HCEC 1CT (cell line): ENCODE results near the gene IL36G.
"Not testable (repeated sequence)": the region's sequence is repeated elsewhere in the genome, so short reads cannot be mapped to it uniquely, and the experiment has no call there.

ENCODE experiments used
- DNase-seq: peaks from one replicate; pipeline ENCODE4 v3.0.0-alpha.2; 2017

Gene IL36G

DNA sequence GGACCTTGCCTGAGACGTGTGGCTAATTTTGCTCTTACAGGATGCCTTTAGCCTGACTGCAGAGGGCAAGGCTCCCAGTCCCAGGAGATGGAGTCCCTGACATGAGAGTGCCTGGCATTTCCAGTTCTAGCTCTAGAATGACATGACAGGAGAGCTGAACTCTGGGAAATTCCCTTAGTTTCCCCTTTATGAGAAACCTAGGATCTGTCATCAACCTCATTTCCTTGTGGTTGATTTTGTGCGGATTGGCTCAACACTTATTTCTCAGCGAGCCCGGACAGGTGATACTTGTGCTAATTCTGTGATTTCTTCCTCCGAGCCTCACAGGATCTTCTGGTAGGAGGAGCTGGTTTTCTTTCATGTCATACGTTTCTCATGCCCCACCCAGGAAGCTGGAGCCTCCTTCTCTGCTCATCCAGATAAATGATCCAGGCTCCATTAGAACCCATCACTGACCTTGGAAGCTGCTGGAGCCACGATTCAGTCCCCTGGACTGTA lies at the start of gene IL36G:
Gene IL36G (plus strand): TSS at position 448 of the 498 bp plus-strand sequence. CDS start 633 bp downstream, outside the sequence.
- no peak for DNase-seq

DNA sequence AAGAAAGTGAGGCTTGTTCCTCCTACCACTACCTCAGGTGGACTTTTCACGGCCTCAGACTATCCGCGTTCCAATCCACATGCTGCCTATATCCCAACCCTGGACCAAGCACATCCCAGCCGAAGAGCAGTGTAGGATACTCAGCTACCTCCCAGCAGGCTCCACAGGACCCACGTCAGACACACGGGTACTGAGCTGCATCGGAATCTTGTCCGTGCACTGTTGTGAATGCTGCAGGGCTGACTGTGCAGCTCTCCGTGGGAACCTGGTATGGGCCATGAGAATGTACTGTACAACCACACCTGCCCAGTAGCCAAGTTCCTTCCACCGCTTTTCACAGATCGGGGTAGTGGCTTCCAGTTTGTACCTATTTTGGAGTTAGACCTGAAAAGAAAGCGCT lies 44.5 kb upstream of the IL36G start:
- no peak for DNase-seq

DNA sequence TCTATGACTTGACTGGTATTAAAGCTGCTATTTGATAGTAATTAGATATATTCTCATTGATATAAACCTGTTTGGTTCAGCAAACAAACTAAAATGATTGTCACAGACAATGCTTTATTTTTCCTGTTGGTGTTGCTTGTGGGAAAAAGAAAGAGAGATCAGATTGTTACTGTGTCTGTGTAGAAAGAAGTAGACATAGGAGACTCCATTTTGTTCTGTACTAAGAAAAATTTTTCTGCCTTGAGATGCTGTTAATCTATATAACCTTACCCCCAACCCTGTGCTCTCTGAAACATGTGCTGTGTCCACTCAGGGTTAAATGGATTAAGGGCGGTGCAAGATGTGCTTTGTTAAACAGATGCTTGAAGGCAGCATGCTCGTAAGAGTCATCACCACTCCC lies 43.7 kb upstream of the IL36G start:
- DNase-seq, result not testable (repeated sequence)

DNA sequence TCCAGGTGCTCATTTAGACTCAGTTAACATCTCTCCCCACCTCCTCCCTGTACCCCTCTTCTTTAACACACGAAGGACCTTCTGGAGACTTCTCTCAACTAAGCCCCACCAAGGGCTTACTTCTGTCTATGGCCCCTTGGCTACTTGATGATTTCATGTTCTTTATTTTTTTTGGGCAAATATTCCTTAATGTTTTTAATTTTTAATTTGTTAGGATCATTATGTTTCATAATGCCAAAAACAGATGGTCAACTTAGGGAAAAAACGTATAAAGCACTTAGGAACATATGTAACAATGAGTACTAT lies 40.9 kb upstream of the IL36G start:
- DNase-seq, result peak; percentile 24

DNA sequence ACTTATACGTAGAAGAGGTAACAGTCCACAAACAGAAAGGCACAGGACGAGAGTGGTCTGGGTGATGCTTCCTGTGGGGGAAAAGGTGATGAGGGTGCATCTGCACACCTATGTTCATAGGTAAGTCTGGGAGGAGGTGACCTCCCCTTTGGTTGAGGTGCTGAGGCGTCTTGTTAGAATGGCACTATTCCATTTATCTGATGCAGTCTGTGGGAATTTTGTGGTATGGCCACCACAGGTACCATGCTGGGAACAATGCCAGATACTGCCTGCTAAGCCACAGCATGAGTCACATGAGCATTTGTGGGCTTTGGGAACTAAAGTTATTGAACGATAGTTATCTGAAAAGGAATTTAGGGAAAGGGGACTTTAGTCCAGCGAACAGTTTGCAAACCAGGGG lies 38.9 kb upstream of the IL36G start:
- DNase-seq, result no peak

DNA sequence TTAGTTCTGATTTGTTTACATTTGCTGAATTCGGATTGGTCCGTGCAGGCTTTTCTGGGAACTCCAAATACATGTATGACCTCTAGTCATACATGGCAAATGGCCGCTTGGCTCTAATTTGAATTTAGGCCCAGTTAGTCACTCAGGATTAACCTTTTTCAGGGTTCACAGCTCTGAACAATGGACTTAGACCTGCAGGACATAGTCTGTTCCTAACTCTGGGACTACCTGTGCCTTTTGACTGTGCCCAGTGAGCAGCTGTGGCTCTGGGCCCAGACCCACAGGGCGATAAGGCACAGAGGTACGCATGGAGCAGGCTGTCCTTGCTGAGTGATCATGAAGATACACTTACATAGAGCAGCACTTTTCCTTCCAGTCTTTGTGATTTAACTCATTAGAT lies 38.4 kb upstream of the IL36G start:
- no peak for DNase-seq

DNA sequence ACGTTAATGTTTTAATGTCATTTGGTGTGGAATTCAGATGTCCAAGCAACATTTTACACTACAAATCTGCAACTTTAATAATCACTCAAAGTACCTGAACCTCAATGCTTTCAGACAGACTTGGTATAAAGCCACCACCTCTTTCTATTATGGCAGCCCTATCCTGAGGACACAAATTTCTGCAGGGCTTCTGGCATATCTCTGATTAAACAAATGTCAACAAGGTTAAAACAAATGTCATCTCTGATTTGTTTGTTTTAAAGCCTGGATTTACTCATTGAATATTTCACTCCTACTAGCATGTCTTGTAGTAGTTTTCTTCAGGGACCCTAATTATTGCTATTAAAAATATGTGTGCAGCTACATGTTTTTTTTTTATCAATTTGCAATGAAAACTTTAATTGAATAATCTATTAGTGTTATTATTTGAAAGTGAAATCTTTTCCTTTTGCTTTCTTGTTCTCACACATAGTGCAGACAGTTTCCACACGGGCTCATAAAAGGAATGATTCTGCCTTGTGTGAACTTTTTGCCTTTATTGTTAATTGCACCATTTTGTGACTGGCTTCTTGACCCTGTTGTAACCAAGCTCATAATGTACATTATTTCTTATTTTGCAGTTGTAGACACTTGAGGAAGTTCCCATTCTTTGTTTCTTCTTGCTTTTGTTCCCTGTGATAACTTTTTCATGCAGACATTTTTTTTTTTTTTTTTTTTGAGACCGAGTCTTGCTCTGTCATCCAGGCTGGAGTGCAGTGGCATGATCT lies 36.8 kb upstream of the IL36G start:
- DNase-seq, result no peak

DNA sequence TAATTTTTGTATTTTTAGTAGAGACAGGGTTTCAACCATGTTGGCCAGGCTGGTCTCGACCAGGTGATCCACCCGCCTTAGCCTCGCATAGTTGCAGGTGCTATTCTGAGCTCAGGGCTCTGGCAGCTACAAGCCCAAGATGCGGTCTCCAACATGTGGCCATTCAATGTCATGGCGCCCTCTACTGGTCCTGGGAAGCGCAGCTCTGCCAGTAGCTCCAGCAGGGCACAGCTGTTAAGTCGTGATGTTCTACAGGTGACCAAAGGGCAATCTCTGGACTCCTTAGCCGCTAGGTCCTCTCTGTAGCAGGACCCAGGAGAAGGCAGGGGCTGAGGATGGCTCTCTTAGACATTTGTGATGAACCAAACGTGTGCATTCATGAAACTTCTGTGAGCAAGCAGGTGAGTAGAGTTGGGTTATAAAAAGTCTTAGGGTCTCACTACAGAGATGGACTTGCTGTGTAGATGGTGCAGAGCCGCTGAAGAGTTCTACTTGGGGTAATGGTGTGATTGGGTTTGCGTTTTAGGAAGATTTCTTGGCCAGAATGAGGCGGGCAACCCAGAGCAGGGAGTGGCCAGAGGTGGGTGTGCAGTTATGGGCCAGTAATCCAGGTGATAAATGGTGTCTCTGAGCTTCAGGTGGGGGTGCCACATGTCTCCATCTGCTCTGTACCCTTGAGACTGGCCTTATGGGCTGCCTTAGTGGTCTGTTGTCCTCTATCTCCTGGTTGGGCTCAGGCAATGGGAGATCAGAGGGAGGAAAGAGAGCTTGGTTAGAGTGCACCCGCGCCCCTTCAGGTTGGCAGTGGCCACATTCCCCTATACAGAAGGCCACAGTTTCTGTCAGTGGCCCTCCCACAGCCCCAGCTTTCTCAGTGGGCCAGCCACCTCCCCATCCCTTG lies 35.8 kb upstream of the IL36G start:
- DNase-seq, result peak; percentile 67

DNA sequence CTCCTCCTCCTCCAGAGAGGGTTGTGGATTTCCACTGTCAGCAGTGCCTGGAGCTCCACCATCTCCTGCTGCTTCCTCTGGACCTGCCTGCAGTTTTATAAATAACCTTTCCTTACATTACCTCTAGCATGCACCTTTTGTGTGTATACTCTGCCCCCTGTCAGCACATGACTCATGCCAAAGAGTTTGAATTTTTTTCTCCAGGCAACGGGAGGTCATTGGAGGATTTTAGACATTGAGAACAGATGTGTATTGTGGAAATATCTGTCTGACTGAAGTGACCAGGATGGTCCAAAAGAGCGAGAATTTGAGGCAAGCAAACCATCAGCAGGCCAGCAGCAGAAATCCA lies 35.2 kb upstream of the IL36G start:
- no peak for DNase-seq

DNA sequence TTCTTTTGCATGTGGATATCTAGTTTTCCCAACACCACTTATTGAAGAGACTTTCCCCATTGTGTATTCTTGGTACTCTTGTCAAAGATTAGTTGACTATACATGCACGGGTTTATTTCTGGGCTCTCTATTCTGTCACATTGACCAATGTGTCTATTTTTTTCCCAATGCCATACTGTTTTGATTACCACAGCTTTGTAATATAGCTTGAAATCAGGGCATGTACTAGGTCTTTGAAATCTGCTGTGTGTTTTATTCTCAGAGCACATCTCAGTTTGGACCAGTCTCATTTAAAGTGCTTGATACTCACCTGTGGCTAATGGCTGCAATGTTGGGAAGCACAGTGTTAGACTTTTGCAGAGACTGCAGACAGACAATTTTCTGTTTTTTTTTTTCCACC lies 32.8 kb upstream of the IL36G start:
- DNase-seq, result no peak

DNA sequence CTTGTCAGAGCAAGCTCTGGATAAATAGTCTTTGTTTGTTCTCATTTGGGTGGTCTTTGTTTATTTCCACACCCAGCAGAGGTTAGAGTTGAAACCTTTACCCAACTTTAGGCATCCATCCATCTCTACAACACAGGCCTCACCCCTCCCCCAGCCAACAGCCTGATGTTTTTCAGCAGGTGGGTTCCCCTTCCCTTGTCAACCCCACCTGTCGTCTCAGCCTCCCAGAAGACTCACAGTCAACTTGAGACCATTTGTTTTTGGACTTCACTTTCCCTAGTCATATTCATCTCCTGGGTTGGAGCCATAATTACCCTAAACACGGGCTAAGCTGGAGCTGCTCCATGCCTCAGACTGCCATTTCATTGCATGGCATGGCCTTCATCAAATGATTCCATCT lies 31.7 kb upstream of the IL36G start:
- DNase-seq, result no peak

DNA sequence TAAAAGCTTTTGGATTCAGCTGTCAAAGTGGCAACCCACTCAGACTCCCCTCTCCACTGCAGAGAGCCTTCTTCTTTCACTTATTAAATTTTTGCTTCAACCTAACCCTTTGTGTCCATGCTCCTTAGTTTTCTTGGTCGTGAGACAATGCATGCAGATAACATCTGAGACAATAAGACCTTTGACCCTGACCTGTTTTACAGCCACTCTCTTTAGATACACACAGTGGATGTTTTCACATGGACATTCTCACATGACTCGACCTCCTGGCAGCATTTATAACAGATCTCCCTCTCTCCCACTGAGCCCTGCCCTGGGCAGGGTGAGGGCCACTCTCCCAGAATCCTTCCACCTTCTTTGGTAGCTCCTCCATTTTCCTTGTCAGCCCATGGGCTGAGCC lies 30.4 kb upstream of the IL36G start:
- DNase-seq, result no peak

DNA sequence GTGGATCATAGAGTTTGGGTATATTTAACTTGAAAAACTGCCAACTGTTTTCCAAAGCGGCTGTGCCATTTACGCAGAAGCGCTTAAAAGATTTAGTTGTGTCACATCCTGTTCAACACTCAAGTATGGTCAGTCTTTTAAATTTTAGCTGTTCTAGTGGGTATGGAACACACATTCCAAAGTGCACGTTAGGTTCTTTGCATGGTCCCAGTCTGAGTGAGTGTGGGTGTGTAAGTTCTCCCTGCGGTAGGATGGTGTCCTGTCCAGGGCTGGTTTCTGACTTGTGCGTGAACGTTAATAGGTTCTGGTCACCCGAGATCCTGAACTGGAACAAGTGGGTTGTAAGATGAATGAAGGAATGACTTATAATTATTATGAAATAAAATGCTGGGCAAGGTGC lies 28.4 kb upstream of the IL36G start:
- DNase-seq, result no peak

DNA sequence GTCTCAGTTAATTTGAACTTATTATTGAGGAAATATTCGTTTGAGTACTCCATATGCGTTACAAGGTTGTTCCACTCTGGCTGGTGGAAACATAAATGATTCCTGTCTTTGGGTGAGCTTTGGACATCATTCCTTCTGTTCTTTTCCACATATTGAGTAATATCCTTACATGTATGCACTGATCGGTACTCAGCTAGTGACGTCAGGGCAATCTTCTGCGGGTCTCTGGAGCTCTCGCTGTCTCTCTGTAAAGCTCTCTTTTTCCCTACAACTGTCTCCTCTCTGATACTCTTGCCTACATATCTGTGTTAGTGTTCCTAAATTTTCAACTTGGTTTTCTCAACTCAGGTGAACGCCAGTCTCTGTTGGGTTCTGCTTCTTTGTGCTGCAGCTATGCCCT lies 23.4 kb upstream of the IL36G start:
- no peak for DNase-seq

DNA sequence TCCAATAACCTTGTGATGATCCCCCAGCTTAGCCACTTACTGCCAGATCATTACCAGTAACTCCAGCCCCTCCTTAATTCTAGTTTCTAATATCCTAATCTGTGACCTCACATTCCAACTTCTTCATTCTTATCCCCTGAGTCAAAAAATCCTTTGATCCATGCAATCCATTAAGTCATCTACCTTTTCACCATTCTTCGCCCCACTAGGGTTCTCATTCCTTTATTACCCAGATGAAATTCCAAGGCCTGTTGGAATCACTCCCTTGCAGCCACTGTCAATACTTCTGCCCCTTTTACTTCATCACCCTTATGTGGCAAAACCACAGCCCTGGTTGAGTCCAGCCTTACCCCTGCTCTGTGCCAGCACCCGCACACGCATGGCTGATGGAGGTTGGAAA lies 20.3 kb upstream of the IL36G start:
- DNase-seq, result no peak

DNA sequence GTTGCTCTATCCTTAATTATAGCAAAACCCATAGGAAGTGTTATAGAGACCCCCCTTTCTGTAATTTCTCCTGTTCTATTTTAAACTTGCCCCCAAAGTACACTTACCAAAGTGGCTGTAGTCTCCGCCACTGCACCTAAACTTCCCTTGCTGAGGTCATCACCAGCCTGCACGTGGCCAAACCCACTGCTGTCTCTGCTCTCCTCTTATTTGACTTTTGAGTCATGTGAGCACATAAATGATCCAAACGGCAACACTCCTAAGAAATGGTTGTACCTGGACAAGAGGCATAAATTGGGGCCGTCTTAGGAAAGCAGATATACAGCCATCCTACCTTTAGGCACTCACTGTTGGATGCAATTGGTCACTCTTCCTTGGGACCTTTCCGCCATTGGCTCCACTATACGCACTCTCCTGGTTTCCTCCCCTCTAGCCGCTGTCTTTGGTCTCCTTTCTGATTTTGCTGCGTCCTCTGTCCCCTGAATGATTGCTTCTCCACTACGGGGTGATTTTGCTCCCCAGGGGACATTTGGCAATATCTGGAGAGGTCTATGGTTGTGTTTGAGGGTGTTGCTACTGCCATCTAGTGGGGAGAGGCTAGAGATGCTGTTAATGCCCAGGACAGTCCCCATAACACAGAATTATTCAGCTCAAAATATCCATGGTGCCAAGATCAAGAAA lies 19.2 kb upstream of the IL36G start:
- DNase-seq, result peak; percentile 50

DNA sequence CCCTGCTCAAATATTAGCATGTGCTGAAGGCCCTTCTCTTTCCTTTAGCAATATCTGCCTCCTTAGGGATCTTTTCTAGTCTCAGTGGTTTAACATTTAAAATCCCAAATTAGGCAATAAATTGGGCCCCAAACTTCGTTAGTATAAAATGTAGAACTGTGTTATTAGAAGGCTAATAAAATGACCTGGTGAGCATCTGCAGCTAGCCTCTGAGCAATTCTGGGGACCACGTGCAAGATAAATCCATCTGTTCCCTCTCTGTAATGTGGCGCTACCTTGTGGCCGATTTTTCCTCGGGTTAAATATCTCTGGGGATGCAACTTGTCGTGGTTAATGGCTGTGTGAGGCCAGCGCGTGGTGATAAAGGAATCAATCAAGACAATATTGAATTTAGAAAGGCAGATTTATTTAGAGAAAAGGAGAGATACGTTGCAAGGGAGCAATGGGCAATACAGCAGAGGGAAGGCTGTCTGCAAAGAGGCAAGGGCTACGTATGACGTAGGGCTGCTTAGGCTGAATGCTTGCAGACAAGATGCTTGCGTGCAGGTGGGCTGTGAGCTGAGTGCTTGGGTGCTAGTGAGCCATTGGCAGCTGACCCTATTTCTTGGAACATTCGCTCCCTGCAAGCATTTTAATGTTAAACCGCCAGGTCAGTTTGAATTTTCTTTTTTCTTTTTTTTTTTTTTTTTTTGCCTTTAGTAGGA lies 18.5 kb upstream of the IL36G start:
- DNase-seq, result no peak

DNA sequence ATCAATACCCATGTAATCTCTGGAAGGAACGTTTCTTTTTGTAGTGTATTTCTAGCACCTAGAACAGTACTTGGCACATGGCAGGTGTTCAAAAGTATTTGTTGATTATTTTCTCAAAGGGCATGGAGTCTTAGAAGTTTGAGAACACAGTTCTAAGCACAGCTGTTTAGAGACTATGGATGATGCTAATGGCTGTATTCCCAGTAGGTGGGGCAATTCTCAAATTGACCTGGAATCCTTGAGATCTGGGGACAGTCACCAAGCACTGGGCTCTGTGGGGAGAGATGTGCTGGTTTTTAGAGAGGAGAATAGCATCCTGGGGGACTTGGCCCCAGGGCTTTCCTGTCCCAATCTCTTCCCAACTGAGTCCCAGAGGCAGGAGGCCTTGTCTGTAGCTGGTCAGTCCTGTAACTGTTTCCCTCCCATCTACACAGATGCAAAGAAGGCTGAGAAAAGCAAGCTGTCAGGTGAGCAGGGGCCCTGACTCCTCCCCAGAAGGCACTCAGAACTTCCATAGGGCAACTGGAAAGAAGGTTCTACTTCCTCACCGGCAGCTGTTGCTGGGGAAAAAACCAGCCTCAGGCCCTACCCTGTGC lies 17.5 kb upstream of the IL36G start:
- DNase-seq, result no peak

DNA sequence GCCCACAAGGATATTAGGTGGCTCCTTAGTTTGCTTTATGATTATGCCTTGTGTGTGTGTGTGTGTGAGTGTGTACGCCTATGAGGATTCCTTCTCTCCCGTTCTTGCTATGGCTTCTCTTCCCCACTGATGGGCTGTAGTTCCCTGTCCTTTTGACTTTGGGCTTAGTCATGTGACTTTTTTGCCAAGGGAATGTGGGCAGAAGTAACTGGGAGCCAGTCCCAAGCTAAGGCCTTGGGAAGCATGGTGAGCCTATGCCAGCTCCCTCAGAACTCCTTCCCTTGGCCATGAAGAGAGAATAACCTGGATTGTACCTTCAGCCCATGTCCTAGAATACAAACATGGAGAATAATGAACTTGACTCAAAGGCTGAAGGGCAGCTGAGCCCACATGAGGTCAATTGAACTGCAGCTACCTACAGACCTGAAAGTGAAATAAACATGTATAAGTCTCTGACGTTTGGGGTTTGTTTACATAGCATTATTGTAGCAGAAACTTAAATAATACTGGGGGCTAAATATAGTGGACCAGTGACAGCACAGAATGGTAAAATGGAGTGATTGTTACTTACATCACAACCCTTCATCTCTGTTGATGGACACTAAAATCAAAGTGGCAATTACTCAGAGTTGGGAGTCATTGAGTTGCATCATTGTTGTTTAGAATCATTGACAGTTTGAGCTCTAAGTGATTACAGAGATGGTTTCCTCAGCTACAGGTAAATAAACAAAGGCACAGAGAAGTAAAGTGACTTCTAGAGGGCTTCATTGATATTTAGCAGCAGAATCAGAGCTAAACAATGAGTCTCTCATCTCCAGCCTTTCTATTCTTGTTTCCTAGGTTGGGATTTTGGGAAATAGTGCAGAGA lies 15.3 kb upstream of the IL36G start:
- no peak for DNase-seq

DNA sequence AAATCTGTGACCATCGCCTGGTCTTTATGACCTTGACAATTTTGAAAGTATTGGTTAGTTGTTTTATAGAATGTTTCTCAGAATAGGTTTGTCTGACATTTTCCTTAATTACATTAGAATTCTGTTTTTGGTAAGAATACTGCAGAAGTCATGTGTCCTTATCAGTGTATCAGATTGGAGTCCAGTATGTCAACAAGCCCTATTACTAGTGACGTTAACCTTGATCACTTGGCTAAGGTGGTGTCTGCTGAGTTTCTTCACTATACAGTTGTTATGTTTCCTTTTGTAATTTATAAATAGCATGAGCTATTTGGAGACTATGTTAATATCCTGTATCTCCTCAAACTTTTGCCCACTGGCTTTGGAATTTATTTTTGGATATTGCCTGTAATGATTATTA lies 10.8 kb upstream of the IL36G start:
- DNase-seq, result no peak

DNA sequence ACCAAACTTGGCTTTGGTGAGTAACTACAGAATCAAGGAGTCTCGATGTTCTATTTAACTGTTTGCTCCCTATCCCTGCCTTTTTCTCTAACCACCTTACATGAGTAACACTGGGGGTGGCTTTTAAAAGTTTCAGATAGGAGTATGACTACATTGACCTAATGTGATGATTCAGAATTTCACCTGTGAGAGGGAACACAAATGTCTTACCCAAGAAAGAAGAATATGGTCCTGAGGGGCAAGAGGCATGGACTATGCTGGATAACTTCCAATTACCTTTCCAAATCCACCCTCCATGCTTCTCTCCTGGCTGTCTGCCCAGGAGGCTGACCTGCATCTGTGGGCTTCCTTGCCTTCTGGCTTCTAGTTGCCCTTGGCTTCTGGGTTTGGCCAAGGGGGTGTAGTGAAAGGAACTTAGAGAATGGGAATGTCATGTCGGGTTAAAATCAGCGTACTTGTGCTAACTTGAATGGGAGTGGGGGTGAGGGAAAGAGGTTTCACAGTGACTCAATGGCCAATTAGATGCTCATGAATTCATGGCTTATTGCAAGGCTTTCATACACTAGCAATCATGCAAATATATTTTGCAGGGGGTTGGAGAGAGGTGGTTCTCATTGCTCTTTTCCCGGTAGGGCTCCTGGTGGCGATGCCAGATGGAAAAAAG lies 5.3 kb upstream of the IL36G start:
- DNase-seq, result no peak
